Measurements from ENCODE around the gene ZC3H13.

The ZC3H13 gene

GRCh38 chr13:45967589-45967988 is 85.0 kb downstream of the ZC3H13 start:
- Mint-ChIP-seq H3K4me1 (no peaks in the 10 kb centered on the region), H3K9me3 (no peaks in the 10 kb centered on the region), H3K27ac (no peak overlapping the region), H3K36me3 (ENCODE audit: low read depth) (peaks cover 86% of the 10 kb centered on the region), H3K4me3 (no peak overlapping the region), H3K27me3 (ENCODE audit: low read depth) (no peaks in the 10 kb centered on the region)
- TF ChIP-seq, protein P1, sequence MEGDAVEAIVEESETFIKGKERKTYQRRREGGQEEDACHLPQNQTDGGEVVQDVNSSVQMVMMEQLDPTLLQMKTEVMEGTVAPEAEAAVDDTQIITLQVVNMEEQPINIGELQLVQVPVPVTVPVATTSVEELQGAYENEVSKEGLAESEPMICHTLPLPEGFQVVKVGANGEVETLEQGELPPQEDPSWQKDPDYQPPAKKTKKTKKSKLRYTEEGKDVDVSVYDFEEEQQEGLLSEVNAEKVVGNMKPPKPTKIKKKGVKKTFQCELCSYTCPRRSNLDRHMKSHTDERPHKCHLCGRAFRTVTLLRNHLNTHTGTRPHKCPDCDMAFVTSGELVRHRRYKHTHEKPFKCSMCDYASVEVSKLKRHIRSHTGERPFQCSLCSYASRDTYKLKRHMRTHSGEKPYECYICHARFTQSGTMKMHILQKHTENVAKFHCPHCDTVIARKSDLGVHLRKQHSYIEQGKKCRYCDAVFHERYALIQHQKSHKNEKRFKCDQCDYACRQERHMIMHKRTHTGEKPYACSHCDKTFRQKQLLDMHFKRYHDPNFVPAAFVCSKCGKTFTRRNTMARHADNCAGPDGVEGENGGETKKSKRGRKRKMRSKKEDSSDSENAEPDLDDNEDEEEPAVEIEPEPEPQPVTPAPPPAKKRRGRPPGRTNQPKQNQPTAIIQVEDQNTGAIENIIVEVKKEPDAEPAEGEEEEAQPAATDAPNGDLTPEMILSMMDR (IDR thresholded peaks at IDR 0.05; ENCODE audit: unreplicated experiment in 3 of 3), result no peak

DNA sequence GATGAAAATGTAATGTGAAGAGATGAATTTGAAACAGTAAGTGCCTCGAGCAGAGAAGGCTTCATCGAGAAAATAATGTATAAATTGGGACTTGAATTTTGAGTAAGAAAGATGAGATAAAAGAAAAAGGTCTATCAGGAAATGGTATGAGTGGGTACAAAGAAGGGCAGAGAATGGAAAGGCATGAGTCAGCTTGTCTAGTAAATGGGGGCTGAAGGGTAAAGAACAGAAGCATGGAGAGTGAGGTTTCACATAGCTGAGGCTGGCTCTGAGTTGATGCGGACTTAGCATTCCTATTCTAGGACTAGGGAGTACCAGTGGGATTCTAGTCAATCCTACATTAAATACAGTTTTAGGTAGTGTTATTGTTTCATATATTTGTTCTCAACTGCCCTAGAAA is 85.8 kb downstream of the ZC3H13 start:
- H3K27me3 Mint-ChIP-seq (ENCODE audit: low read depth), result no peaks in the 10 kb centered on the region
- no peaks in the 10 kb centered on the region for H3K4me1 Mint-ChIP-seq
- H3K27ac Mint-ChIP-seq, result no peak overlapping the region
- peaks cover 83% of the 10 kb centered on the region for H3K36me3 Mint-ChIP-seq (ENCODE audit: low read depth)
- H3K4me3 Mint-ChIP-seq, result no peak overlapping the region
- TF ChIP-seq, protein P1 (IDR thresholded peaks at IDR 0.05; ENCODE audit: unreplicated experiment in 3 of 3), result no peak
- H3K9me3 Mint-ChIP-seq, result no peaks in the 10 kb centered on the region

DNA sequence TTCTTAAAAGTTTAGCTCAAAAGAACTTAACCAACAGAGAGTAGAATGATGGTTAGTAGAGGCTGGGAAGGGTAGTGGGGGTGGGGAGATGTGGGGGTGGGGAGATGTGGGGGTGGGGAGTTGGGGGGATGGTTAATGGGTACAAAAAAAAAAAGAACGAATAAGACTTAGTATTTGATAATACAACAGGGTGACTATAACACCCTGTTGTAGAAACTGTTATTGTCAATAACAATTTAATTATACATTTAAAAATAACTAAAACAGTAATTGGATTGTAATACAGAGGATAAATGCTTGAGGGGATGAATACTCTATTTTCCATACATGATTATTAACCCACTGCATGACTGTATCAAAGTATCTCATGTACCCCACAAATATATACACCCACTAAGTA is 91.1 kb downstream of the ZC3H13 start:
- Mint-ChIP-seq H3K27ac (no peak overlapping the region), H3K36me3 (ENCODE audit: low read depth) (peaks cover 79% of the 10 kb centered on the region), H3K4me3 (no peak overlapping the region), H3K4me1 (no peaks in the 10 kb centered on the region), H3K9me3 (no peaks in the 10 kb centered on the region), H3K27me3 (ENCODE audit: low read depth) (no peaks in the 10 kb centered on the region)
- TF ChIP-seq, protein P1 (IDR thresholded peaks at IDR 0.05; ENCODE audit: unreplicated experiment in 3 of 3), result no peak

- H3K4me1 Mint-ChIP-seq, result peaks cover 5% of the 10 kb centered on the region
- peaks cover 3% of the 10 kb centered on the region for H3K9me3 Mint-ChIP-seq
- no peak overlapping the region for H3K4me3 Mint-ChIP-seq
- TF ChIP-seq, protein P1 (IDR thresholded peaks at IDR 0.05; ENCODE audit: unreplicated experiment in 3 of 3), result no peak
- H3K36me3 Mint-ChIP-seq (ENCODE audit: low read depth), result peaks cover 75% of the 10 kb centered on the region
- no peaks in the 10 kb centered on the region for H3K27me3 Mint-ChIP-seq (ENCODE audit: low read depth)
- H3K27ac Mint-ChIP-seq, result no peak overlapping the region
Observed at GRCh38 chr13:45954836-45955800, 97.4 kb downstream of the ZC3H13 start.

GRCh38 chr13:45953082-45953481 is 99.5 kb downstream of the ZC3H13 start:
- H3K4me3 Mint-ChIP-seq, result no peak overlapping the region
- H3K27ac Mint-ChIP-seq, result no peak overlapping the region
- H3K27me3 Mint-ChIP-seq (ENCODE audit: low read depth), result no peaks in the 10 kb centered on the region
- peaks cover 5% of the 10 kb centered on the region for H3K4me1 Mint-ChIP-seq
- TF ChIP-seq, protein P1 (IDR thresholded peaks at IDR 0.05; ENCODE audit: unreplicated experiment in 3 of 3), result no peak
- H3K36me3 Mint-ChIP-seq (ENCODE audit: low read depth), result peaks cover 58% of the 10 kb centered on the region
- H3K9me3 Mint-ChIP-seq, result peaks cover 3% of the 10 kb centered on the region

DNA sequence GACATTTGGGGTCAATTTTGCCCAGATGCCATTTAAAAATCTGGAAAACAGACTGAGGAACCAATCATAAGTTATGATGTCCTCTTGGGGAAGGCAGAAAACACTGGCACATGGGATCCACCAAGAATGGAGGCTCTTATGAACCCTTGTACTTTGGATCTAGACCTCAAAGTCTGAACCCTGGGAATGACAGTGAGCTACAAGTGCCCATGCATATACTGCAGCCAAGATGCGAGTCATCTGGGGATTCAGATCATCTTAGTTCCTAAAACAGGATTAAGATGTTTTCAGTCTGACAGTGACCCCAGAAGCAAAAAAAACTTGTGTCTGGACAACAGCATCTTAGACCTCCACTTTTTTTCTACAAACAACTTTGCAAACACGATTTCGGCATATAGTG is 100.8 kb downstream of the ZC3H13 start:
- TF ChIP-seq, protein P1 (IDR thresholded peaks at IDR 0.05; ENCODE audit: unreplicated experiment in 3 of 3), result no peak
- Mint-ChIP-seq H3K27ac (no peak overlapping the region), H3K36me3 (ENCODE audit: low read depth) (peaks cover 46% of the 10 kb centered on the region), H3K27me3 (ENCODE audit: low read depth) (no peaks in the 10 kb centered on the region), H3K9me3 (peaks cover 3% of the 10 kb centered on the region), H3K4me1 (peaks cover 5% of the 10 kb centered on the region), H3K4me3 (no peak overlapping the region)
